Mesenteric fat pad (tissue), 1 donor: ENCODE measurements around the gene COLEC11. TPM values are rescaled to one million over a fixed set of nuclear protein-coding genes. Genes with fewer than 3 reads are reported as not detected.

ENCODE experiments used
- DNase-seq: peaks from one replicate; pipeline ENCODE4 v3.0.0-alpha.2; 2020; ENCODE audit warnings: low spot score
- total RNA-seq: library from RNA; stranded (reverse); fragmentation: NEBNext Ultra II Directional; extraction: Animal tissue kit (Norgen Biotek cat#: 25700); gene quantifications from one replicate; pipeline ENCODE4 v1.2.1, GENCODE V29; 2021
- donor health status: DM: yes; HTN: yes; CAD: no.

COLEC11 gene
- total RNA-seq, 1 donor from 2014 or later, result 5.5 TPM

DNA sequence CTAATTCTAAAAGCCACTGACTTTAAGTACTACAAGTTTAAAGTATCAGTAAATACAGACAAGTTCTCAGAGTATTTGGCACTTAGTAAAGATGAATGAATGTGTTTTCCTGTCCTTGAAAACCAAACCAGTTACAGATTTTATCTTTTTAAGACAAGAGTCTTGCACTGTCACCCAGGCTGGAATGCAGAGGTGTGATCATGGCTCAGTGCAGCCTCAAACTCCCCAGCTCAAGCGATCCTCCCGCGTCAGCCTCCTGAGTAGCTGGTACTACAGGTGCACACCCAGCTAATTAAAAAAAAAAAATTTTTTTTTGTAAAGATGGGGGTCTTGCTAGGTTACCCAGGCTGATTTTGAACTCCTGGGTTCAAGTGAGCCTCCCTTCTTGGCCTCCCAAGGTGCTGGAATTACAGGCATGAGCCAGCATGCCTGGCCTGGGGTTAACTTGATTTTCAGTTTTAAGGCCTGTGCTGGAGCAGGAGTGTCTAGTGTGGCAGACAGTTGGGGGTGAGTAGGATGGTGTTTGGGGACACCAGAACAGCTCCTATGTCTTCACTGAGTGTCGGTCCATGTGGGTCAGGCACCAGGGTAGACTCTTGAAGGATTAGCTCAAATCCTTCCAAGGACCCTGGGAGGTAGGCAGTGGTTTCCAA, 10.2 kb upstream of the COLEC11 start:
- no peak for DNase-seq

GRCh38 chr2:3585261-3586109, 9.4 kb upstream of the COLEC11 start:
- no peak for DNase-seq

GRCh38 chr2:3586220-3586619, 8.7 kb upstream of the COLEC11 start:
- DNase-seq, result peak; percentile 77

DNA sequence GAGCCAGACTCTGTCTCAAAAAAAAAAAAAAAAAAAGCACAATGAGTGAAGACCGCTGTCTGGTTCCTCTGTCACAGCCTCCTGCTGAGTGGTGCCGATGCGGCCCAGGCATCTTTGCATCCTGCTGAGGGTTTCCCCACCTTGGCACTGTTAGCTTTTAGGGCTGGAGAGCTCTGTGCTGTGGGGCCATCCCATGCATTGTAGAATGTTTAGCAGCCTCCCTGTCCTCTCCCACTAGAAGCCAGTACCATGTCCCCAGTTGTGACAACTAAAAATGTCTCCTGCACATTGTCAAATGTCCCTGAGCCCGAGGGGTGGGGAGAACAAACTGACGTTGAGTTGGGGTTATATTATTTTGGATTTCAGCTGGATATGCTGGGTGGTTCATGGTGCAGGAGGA, 7.9 kb upstream of the COLEC11 start:
- DNase-seq, result peak; percentile 39

DNA sequence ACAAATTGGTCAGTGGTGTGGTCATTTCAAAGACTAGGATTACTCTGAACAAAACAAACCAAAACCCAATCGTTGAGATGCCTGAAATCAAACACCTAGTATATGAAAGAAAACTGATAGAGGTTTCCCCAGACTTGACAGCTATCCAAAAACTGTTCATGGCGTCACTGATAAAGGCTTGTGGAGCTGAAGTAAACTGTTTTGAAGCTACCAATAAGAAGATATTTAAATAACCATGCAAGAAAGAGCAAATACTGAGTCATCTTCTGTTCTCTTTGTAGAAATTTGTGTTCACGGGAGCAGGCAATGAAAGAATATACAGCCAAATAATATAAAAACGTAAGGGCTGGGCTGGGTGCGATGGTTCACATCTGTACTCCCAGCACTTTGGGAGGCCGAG, 7.5 kb upstream of the COLEC11 start:
- peak; percentile 37 for DNase-seq

- DNase-seq, result peak; percentile 22
Observed at GRCh38 chr2:3588084-3588483, 6.8 kb upstream of the COLEC11 start.

GRCh38 chr2:3589086-3589485, 5.8 kb upstream of the COLEC11 start:
- DNase-seq, result no peak

GRCh38 chr2:3595404-3595803, 492 bp downstream of the COLEC11 start:
- DNase-seq, result peak; percentile 82

DNA sequence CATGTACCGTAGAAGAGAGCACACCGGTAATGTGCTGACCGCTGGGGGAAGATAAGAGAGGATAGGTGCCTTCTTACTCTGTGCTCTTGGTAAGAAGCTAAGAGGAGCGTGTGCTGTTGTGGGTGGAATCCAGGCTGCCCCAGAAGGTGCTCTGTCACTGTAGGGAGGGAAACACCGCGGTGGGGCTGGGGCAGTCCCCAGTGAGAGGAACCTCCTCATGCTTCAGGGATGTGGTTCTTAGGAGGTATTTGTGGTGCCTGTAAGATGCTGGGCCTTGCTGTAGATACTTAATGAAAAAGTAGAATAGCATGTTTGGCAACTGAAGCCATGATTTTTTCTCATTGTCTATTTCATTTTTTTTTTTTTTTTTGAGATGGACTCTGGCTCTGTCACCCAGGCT, 1.1 kb downstream of the COLEC11 start:
- no peak for DNase-seq

- peak; percentile 82 for DNase-seq
Observed at GRCh38 chr2:3596901-3597417, 2.0 kb downstream of the COLEC11 start.

DNA sequence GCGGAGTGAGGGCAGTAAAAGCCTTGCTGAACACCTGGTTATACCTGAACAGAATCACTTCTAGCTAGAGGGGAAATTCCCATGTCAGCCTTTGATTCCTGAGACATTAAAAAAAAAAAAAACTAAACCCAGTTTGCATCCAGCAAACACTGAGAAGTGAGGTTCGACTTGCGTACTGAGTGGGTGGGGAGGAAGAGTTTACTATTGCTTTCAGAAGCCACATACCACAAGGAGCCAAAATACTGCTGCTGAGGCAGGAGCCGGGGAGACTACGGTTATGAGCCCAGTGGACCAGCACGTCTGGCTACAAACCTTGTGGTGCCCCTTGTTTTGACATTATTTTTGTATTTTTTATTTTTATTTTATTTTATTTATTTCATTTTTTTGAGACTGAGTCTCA, 2.7 kb downstream of the COLEC11 start:
- DNase-seq, result no peak

DNA sequence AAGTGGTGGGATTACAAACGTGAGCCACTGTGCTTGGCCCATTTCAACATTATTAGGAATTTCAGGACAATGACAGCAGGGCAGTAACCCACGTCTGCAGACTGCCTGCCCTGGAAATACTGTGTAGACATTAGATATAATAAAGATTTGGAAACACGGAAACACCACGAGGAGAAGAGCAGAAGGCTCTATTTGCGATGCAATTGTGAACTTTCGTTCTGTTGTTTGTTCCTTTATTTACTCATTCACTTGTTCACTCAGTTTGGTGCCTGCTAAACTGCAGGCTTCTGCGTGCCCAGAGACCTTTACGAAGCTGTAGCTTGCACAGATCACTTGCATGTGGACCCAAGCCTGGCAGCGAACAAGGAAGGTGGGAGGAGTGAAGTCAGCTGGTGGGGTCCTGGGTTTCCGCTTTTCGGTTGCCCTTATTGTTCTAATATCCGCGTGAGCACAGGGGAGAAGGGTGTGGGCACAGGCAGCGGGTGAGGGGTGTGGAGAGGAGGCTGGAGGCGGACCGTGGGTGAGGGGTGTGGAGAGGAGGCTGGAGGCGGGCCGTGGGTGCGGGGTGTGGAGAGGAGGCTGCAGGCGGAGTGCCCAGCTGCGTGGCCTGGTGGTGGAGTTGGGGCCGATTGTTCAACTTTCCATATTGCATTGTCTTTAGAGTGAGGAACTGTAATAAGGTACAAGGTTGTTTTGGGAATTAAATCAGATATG, 3.4 kb downstream of the COLEC11 start:
- peak; percentile 87 for DNase-seq

GRCh38 chr2:3598912-3599854, 4.3 kb downstream of the COLEC11 start:
- peak; percentile 75 for DNase-seq

DNA sequence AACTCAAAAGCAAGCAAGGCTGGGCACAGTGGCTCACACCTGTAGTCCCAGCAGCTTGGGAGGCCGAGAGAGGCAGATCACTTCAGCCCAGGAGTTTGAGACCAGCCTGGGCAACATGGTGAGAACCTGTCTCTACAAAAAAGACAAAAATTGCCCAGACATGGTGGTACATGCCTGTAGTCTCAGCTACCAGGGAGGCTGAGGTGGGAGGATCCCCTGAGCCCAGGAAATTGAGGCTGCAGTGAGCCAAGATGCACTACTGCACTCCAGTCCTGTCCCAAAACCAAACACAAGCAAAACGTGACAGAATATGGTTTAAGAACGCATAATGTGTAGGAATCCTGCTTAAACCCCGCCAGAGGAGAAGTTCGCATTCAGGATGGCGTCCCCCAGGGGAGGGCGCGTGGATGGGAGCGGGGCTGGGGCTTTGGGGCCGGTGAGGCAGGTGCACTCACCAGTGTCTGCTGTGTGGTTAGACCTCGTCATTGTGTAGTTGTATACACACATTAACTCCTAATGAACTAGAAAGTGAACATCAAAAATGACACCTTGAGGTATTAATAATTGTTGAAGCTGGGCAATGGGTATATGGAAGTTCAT, 5.4 kb downstream of the COLEC11 start:
- DNase-seq, result peak; percentile 74

- peak; percentile 78 for DNase-seq
Observed at GRCh38 chr2:3601561-3602271, 6.8 kb downstream of the COLEC11 start.

- peak; percentile 83 for DNase-seq
Observed at GRCh38 chr2:3602553-3603339, 7.8 kb downstream of the COLEC11 start.

- DNase-seq, result peak; percentile 62
Observed at GRCh38 chr2:3603536-3604206, 8.8 kb downstream of the COLEC11 start.

- peak; percentile 85 for DNase-seq
Observed at GRCh38 chr2:3604207-3604877, 9.4 kb downstream of the COLEC11 start.
